Measurements from ENCODE around the gene CSNK1D.
"Not testable (repeated sequence)": the region's sequence is repeated elsewhere in the genome, so short reads cannot be mapped to it uniquely, and the experiment has no call there.

The CSNK1D gene

GRCh38 chr17:82266142-82266541 is 7.4 kb downstream of the CSNK1D start:
- no peak overlapping the region for H3K4me3 ChIP-seq (ENCODE audit: low read length)
- DNase-seq (ENCODE audit: low read depth) = no peak
- no peak for TF ChIP-seq CTCF (conservative IDR thresholded peaks at IDR 0.05; ENCODE audit: low read length)

GRCh38 chr17:82263641-82264040 is 9.9 kb downstream of the CSNK1D start:
- H3K4me3 ChIP-seq (ENCODE audit: low read length) = no peak overlapping the region
- no peak for DNase-seq (ENCODE audit: low read depth)
- no peak for TF ChIP-seq CTCF (conservative IDR thresholded peaks at IDR 0.05; ENCODE audit: low read length)

- no peak overlapping the region for H3K4me3 ChIP-seq (ENCODE audit: low read length)
- DNase-seq (ENCODE audit: low read depth) = no peak
- TF ChIP-seq CTCF (conservative IDR thresholded peaks at IDR 0.05; ENCODE audit: low read length) = no peak
Measured at GRCh38 chr17:82262344-82262743, 11.2 kb downstream of the CSNK1D start.

- not testable (repeated sequence) for H3K4me3 ChIP-seq (ENCODE audit: low read length); DNase-seq (ENCODE audit: low read depth)
Measured at GRCh38 chr17:82259972-82260961, 13.2 kb downstream of the CSNK1D start.

- DNase-seq (ENCODE audit: low read depth) = no peak
- H3K4me3 ChIP-seq (ENCODE audit: low read length) = no peak overlapping the region
- no peak for TF ChIP-seq CTCF (conservative IDR thresholded peaks at IDR 0.05; ENCODE audit: low read length)
Measured at GRCh38 chr17:82258555-82258954, 14.9 kb downstream of the CSNK1D start.

- DNase-seq (ENCODE audit: low read depth) = no peak
- H3K4me3 ChIP-seq (ENCODE audit: low read length) = no peak overlapping the region
- no peak for TF ChIP-seq CTCF (conservative IDR thresholded peaks at IDR 0.05; ENCODE audit: low read length)
Measured at GRCh38 chr17:82257473-82257872, 16.0 kb downstream of the CSNK1D start.

- no peak for TF ChIP-seq CTCF (conservative IDR thresholded peaks at IDR 0.05; ENCODE audit: low read length)
- DNase-seq (ENCODE audit: low read depth) = no peak
- no peak overlapping the region for H3K4me3 ChIP-seq (ENCODE audit: low read length)
Measured at GRCh38 chr17:82256242-82256885, 17.1 kb downstream of the CSNK1D start.

All from AG10803 (cell line).